AG09319 (cell line): ENCODE data around the gene TBC1D9.

Experiments
- DNase-seq: peaks from one replicate; pipeline ENCODE4 v3.0.0-alpha.2; 2010; ENCODE audit warnings: low read depth; ENCODE audit errors: extremely low read depth
- TF ChIP-seq, protein P1 (sequence below): IDR thresholded peaks from 2 replicates; pipeline ENCODE4 v1.5.1; 2011; ENCODE audit warnings: low read depth, mild to moderate bottlenecking, inconsistent platforms, low read length, moderate library complexity

The TBC1D9 gene

DNA sequence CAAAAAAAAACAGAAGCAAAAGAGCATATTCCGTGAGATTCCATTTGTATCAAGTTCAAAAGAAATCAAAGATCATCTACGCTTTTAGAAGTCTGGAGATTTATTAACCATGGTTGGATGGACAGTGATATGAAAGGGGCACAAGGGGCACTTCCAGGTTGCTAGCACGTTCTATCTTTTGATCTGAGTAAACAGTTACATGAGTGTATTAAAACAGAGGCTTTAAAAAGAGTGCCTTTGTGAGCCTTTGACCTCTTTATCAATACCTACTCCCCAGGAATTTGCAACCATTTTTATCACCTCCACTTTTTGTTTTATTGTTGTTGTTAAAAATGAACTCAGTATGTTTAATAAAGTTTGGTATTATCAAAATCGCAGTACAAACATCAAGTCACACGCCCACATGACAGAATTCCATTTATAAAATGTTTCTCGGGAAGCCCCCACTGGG, 115.1 kb downstream of the TBC1D9 start:
- TF ChIP-seq, protein P1, sequence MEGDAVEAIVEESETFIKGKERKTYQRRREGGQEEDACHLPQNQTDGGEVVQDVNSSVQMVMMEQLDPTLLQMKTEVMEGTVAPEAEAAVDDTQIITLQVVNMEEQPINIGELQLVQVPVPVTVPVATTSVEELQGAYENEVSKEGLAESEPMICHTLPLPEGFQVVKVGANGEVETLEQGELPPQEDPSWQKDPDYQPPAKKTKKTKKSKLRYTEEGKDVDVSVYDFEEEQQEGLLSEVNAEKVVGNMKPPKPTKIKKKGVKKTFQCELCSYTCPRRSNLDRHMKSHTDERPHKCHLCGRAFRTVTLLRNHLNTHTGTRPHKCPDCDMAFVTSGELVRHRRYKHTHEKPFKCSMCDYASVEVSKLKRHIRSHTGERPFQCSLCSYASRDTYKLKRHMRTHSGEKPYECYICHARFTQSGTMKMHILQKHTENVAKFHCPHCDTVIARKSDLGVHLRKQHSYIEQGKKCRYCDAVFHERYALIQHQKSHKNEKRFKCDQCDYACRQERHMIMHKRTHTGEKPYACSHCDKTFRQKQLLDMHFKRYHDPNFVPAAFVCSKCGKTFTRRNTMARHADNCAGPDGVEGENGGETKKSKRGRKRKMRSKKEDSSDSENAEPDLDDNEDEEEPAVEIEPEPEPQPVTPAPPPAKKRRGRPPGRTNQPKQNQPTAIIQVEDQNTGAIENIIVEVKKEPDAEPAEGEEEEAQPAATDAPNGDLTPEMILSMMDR = no peak
- no peak for DNase-seq

DNA sequence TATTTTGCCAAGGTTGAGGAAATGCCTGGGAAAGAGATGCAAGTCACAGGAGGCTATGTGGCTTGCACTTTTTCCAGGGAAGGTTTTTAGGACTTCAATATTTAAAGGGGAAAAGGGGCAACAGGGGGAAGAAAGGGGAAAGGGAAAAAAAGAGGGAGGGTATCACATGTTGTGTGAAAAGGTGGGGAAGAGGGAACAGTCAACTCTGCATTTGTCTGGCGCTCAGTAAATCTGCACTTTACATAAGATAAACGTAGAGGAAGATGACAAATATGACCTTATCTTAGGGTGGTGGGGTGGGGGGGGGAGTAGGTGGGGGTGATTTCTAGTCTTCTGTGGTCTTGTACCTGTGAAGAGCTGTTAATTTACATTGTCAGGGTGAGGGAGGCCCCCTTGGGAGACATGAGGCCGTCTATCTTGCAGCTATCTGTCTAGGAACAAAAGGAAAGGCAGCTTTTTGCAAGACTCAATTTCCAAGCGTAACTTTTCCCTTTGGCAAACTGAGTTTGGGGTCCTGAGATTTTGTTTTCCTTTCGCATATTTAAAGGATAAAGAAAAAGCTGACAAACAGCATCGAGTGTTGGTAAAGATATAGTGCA, 115.9 kb downstream of the TBC1D9 start:
- TF ChIP-seq, protein P1 = no peak
- no peak for DNase-seq

DNA sequence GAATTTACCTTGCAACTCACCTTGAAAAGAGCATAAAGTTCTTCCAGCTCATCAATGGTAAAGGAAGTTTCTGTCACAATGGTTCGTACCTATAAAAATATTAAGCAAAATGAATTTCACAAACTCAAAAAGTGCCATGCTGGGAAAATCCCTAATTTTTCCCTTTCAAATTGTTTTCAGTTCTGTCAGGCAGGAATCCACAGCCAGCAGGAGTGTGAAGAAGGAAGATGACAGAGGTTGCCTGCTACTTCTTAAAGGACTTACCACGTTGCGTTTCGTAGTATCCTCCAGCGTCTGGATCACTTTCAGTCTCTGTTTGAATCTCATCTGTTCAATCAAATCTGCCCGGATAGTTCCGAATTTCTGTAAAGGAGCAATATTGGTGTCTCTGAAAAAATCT, 117.1 kb downstream of the TBC1D9 start:
- no peak for DNase-seq

DNA sequence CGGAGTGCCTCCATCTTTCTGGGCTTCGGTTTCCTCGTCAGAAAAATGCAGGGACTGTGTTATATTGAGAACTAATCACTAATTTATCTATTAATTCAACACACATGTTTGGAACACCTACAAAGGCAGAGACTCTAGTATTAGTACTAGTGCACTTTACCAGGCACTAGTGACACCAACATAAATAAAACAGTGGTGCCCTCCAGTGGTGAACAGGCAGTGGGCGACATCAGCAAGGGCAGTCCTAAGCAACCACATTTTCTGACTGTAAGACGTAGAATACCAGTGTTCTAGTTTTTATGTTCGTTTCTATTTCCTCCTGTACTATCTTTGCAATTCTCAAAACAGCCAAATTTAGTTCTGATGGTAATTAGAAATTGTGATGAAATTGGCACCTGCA, 118.3 kb downstream of the TBC1D9 start:
- TF ChIP-seq, protein P1 = peak; percentile 33
- DNase-seq = no peak

More for the DNA sequence above, 117.1 kb downstream of the TBC1D9 start:
- TF ChIP-seq, protein P1 = no peak

DNA sequence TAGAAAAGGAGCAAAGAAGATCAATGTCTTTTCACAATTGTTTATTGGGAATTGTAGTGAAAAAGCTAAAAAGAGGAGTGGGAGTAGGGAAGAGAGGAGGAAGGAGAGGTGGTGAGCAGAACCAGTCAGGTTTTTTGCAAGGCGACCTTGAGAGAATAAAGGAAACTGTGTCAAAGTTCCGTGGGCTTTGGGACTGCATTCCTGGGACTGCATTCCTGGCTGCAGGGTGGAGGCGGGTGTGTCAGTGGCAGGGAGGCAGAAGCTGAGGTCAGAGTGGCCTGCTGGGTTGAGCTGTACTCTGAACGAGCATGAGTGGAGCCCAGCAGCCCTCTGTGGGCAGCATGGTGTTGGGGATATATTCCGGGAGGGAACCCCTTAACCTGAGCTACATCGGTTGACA, 120.6 kb downstream of the TBC1D9 start:
- TF ChIP-seq, protein P1 = no peak
- no peak for DNase-seq

DNA sequence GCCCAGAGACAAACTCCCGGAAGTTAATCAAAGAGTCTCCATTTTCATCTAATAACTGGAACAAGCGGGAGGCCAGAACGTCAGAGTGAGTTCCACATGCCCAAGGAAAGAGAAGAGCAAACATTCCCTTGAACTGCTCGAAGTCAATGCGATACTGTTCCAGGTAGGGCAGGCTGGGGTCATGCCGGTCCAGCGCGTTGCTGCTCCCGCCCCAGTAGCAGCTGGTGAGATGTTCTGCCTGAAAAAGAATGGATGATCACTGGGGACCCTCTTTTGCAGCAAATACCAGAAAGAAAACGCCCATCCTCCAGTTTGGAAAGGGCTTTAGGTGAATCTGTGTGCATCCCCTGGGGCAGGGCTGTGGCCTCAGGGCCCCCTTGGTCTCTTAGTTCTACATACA, 122.2 kb downstream of the TBC1D9 start:
- TF ChIP-seq, protein P1 = no peak
- no peak for DNase-seq

DNA sequence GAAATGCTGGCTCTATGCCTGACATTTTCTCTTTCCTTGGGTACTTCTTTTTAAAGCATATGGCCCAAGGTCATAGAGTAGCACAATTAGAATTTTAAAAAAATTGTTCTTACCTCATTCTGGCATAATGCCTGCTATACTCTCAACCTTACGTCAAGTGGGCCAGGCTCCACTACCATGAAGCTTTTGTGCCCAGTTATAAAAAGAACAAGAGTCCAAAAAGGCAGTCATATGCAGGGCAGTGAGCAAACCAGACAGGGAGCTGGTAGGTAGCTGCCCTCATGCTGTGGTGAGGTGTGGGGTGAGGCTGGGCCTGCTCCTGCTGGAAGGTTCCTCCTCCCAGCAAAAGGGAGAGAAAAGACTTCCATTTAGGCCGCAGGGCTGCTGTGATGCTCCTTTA, 123.1 kb downstream of the TBC1D9 start:
- DNase-seq = no peak
- TF ChIP-seq, protein P1 = no peak
